ENCODE measurements around the gene PEX14. TPM values are rescaled to one million over a fixed set of nuclear protein-coding genes. Genes with fewer than 3 reads are reported as not detected.

The PEX14 gene
- total RNA-seq, 5 donors from 2014 or later (not counting 1 experiment from before 2014, with no cell fraction given) = 22.3 to 24.5 (median 22.7) TPM

DNA sequence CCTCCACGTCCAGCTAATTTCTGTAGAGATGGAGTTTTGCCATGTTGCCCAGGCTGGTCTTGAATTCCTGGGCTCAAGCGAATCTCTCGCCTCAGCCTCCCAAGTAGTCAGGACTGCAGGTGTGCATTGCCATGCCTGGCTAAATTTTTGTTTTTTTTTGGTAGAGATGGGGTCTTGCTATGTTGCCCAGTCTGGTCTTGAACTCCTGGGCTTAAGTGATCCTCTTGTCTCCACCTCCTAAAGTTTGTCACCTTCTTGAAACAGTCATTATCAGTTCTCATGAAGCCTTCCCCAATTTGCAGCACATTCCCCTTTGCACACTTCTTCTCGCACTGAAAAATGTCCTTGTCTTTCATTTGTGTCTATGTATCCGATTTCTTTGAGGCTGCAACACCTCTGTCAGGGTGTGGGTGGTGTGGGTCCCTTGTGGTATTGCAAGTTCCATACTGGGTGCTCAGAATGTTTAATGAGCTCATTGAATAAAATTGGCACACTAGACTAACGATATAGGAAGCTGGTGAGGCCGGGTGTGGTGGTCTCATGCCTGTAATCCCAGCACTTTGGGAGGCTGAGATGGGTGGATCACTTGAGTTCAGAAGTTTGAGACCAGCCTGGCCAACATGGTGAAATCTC, 27.8 kb upstream of the PEX14 start:
- no peak overlapping the region for H3K27ac ChIP-seq (ENCODE audit: low read length)
- ChIA-PET POLR2A (no interaction called here), CTCF (no interaction called here)
- no peak overlapping the region for H3K27ac Mint-ChIP-seq
- no peak for ATAC-seq (replicated peaks in 1 of 4)
- H3K4me3 Mint-ChIP-seq = no peak overlapping the region
- H3K4me1 Mint-ChIP-seq = no peaks in the 10 kb centered on the region
- H3K27me3 Mint-ChIP-seq = peaks cover 0 to 3% of the 10 kb centered on the region in 2 donors
- no peaks in the 10 kb centered on the region for H3K9me3 ChIP-seq
- H3K4me1 ChIP-seq (ENCODE audit: control insufficient read depth in 1 of 2, extremely low read depth in 1 of 2, insufficient read depth in 2 of 2, low read length in 2 of 2) = no peaks in the 10 kb centered on the region
- WGBS (ENCODE audit: insufficient coverage) = 90% methylated on average over 2 of the region's 7 CpGs
- peaks cover 2% of the 10 kb centered on the region for H3K36me3 Mint-ChIP-seq
- DNase-seq = no peak
- no peaks in the 10 kb centered on the region for H3K9me3 Mint-ChIP-seq
- peaks cover 0 to 10% of the 10 kb centered on the region in 2 experiments for H3K27me3 ChIP-seq (replicated peaks in 1 of 2; ENCODE audit: control insufficient read depth in 2 of 2, extremely low read depth in 1 of 2, insufficient read depth in 2 of 2, low read length in 1 of 2)
- no peaks in the 10 kb centered on the region for H3K36me3 ChIP-seq (ENCODE audit: control insufficient read depth in 2 of 2, extremely low read depth in 1 of 2, insufficient read depth in 1 of 2, low read length in 1 of 2)
- no peak overlapping the region for H3K4me3 ChIP-seq (ENCODE audit: control insufficient read depth in 1 of 2, extremely low read depth in 1 of 2, low read length in 1 of 2)

DNA sequence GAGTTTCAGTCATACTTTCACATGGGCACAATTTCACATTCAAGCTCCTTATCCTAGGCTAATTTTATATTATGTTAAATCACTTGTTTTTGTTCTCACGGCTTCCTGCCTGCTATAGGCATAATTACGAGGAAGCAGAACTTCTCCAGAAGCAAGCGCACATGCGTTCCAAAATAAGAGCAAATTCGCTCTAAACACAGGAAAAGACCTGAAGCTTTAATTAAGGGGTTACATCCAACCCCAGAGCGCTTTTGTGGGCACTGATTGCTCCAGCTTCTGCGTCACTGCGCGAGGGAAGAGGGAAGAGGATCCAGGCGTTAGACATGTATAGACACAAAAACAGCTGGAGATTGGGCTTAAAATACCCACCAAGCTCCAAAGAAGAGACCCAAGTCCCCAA, 25.0 kb upstream of the PEX14 start, which contains the start of gene CORT:
Gene CORT, plus strand, starts transcription at position 281 of the 400 bp plus-strand sequence. CDS start 193 bp downstream, outside the sequence.
- DNase-seq (no peak), ATAC-seq (replicated peaks in 1 of 4) (no peak)
- WGBS (ENCODE audit: insufficient coverage) = 92% methylated on average over 5 of the region's 10 CpGs
- ChIA-PET CTCF (interaction anchor here in 1 of 2 donors (0.6 kb wide), 2 partner anchors 36 to 347 kb away, joined by 4 to 6 read pairs; no protein-coding TSS in a partner anchor), POLR2A (no interaction called here)
- Histone ChIP-seq H3K36me3 (ENCODE audit: control insufficient read depth in 2 of 2, extremely low read depth in 1 of 2, insufficient read depth in 1 of 2, low read length in 1 of 2) (no peaks in the 10 kb centered on the region), H3K27ac (ENCODE audit: low read length) (no peak within 1 kb of the TSS), H3K4me3 (ENCODE audit: control insufficient read depth in 1 of 2, extremely low read depth in 1 of 2, low read length in 1 of 2) (no peak within 1 kb of the TSS), H3K4me1 (ENCODE audit: control insufficient read depth in 1 of 2, extremely low read depth in 1 of 2, insufficient read depth in 2 of 2, low read length in 2 of 2) (no peaks in the 10 kb centered on the region), H3K9me3 (no peaks in the 10 kb centered on the region), H3K27me3 (replicated peaks in 1 of 2; ENCODE audit: control insufficient read depth in 2 of 2, extremely low read depth in 1 of 2, insufficient read depth in 2 of 2, low read length in 1 of 2) (peaks cover 0 to 10% of the 10 kb centered on the region in 2 experiments)
- H3K27ac Mint-ChIP-seq = no peak within 1 kb of the TSS
- H3K27me3 Mint-ChIP-seq = peaks cover 0 to 3% of the 10 kb centered on the region in 2 donors
- no peaks in the 10 kb centered on the region for H3K4me1 Mint-ChIP-seq
- no peak within 1 kb of the TSS for H3K4me3 Mint-ChIP-seq
- H3K9me3 Mint-ChIP-seq = no peaks in the 10 kb centered on the region
- peaks cover 2% of the 10 kb centered on the region for H3K36me3 Mint-ChIP-seq

DNA sequence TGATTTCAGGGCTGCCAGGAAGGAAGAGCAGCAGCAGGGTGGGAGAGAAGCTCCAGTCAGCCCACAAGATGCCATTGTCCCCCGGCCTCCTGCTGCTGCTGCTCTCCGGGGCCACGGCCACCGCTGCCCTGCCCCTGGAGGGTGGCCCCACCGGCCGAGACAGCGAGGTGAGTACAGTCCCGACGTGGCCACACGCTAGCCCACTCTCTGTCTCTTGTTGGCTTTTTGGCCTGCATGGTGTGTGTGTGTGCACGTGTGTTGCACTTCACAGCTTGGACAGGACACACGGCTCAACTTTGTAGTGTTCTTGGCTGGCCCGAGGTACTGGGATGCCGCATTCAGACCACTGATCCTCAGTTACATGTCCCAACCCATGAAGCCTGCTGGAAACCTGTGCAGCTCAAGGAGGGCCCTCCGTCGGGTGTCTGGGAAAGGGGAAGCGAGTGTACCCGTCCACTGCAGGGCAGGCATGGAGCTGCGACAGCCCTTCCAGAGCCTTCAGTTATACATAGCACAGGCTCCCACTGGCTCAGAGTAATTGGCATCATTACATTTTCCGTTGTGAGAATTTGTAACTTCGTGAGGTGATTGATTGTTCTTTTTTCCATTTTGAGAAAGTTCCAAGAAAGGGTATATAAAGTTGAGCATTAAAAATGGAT, 24.5 kb upstream of the PEX14 start:
- CTCF ChIA-PET = no interaction called here
- Mint-ChIP-seq H3K36me3 (peaks cover 2% of the 10 kb centered on the region), H3K27ac (no peak overlapping the region), H3K4me1 (no peaks in the 10 kb centered on the region), H3K9me3 (no peaks in the 10 kb centered on the region), H3K27me3 (peaks cover 0 to 3% of the 10 kb centered on the region in 2 donors), H3K4me3 (no peak overlapping the region)
- ATAC-seq (replicated peaks in 1 of 4) (no peak), DNase-seq (no peak)
- POLR2A ChIA-PET = no interaction called here
- Histone ChIP-seq H3K4me3 (ENCODE audit: control insufficient read depth in 1 of 2, extremely low read depth in 1 of 2, low read length in 1 of 2) (no peak overlapping the region), H3K9me3 (no peaks in the 10 kb centered on the region), H3K4me1 (ENCODE audit: control insufficient read depth in 1 of 2, extremely low read depth in 1 of 2, insufficient read depth in 2 of 2, low read length in 2 of 2) (no peaks in the 10 kb centered on the region), H3K27me3 (replicated peaks in 1 of 2; ENCODE audit: control insufficient read depth in 2 of 2, extremely low read depth in 1 of 2, insufficient read depth in 2 of 2, low read length in 1 of 2) (peaks cover 0 to 10% of the 10 kb centered on the region in 2 experiments), H3K36me3 (ENCODE audit: control insufficient read depth in 2 of 2, extremely low read depth in 1 of 2, insufficient read depth in 1 of 2, low read length in 1 of 2) (no peaks in the 10 kb centered on the region), H3K27ac (ENCODE audit: low read length) (no peak overlapping the region)
- 96% methylated on average over 17 of the region's 21 CpGs for whole genome bisulfite sequencing (ENCODE audit: insufficient coverage)

DNA sequence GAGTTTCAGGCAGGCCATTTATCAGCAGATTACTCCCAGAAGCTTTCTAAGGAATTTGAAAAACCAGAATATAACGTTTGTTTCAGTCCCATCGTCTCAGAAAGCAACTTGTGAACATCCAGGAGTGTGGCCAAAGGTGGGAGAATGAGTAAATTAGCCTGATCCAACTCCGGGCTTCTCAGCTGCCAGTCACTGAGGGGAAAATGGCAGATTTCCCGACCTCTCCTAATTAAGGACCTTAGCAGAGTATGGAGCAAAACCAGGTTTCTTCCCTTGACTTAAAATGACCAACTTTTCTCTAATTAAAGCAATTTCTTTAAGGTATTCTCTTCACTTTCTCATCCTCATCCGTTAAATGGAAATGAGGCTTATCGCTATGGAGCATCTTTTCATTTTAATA, 23.9 kb upstream of the PEX14 start:
- DNase-seq = no peak
- no peaks in the 10 kb centered on the region for H3K4me1 Mint-ChIP-seq
- POLR2A ChIA-PET = no interaction called here
- CTCF ChIA-PET = no interaction called here
- peaks cover 0 to 10% of the 10 kb centered on the region in 2 experiments for H3K27me3 ChIP-seq (replicated peaks in 1 of 2; ENCODE audit: control insufficient read depth in 2 of 2, extremely low read depth in 1 of 2, insufficient read depth in 2 of 2, low read length in 1 of 2)
- no peaks in the 10 kb centered on the region for H3K4me1 ChIP-seq (ENCODE audit: control insufficient read depth in 1 of 2, extremely low read depth in 1 of 2, insufficient read depth in 2 of 2, low read length in 2 of 2)
- H3K36me3 Mint-ChIP-seq = peaks cover 2% of the 10 kb centered on the region
- ATAC-seq (replicated peaks in 1 of 4) = no peak
- H3K4me3 ChIP-seq (ENCODE audit: control insufficient read depth in 1 of 2, extremely low read depth in 1 of 2, low read length in 1 of 2) = no peak overlapping the region
- H3K27ac Mint-ChIP-seq = no peak overlapping the region
- no peak overlapping the region for H3K4me3 Mint-ChIP-seq
- H3K9me3 ChIP-seq = no peaks in the 10 kb centered on the region
- no CpG with 5 or more reads among the region's 6 CpGs for WGBS (ENCODE audit: insufficient coverage)
- no peaks in the 10 kb centered on the region for H3K9me3 Mint-ChIP-seq
- no peak overlapping the region for H3K27ac ChIP-seq (ENCODE audit: low read length)
- peaks cover 0 to 3% of the 10 kb centered on the region in 2 donors for H3K27me3 Mint-ChIP-seq
- no peaks in the 10 kb centered on the region for H3K36me3 ChIP-seq (ENCODE audit: control insufficient read depth in 2 of 2, extremely low read depth in 1 of 2, insufficient read depth in 1 of 2, low read length in 1 of 2)

DNA sequence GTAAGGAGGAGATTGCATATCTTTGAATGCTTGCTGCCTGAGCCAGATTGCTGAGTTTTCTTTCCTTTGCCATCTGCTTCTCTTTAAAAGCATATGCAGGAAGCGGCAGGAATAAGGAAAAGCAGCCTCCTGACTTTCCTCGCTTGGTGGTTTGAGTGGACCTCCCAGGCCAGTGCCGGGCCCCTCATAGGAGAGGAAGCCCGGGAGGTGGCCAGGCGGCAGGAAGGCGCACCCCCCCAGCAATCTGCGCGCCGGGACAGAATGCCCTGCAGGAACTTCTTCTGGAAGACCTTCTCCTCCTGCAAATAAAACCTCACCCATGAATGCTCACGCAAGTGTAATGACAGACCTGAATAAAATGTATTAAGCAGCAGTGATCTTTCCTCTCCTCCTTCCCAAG, 23.5 kb upstream of the PEX14 start:
- Mint-ChIP-seq H3K36me3 (peaks cover 5% of the 10 kb centered on the region), H3K9me3 (no peaks in the 10 kb centered on the region), H3K4me3 (no peak overlapping the region), H3K27ac (no peak overlapping the region), H3K4me1 (no peaks in the 10 kb centered on the region), H3K27me3 (peaks cover 0 to 3% of the 10 kb centered on the region in 2 donors)
- no peak for ATAC-seq (replicated peaks in 1 of 4)
- Histone ChIP-seq H3K4me3 (ENCODE audit: control insufficient read depth in 1 of 2, extremely low read depth in 1 of 2, low read length in 1 of 2) (no peak overlapping the region), H3K36me3 (ENCODE audit: control insufficient read depth in 2 of 2, extremely low read depth in 1 of 2, insufficient read depth in 1 of 2, low read length in 1 of 2) (no peaks in the 10 kb centered on the region), H3K4me1 (ENCODE audit: control insufficient read depth in 1 of 2, extremely low read depth in 1 of 2, insufficient read depth in 2 of 2, low read length in 2 of 2) (no peaks in the 10 kb centered on the region), H3K27ac (ENCODE audit: low read length) (no peak overlapping the region), H3K9me3 (no peaks in the 10 kb centered on the region), H3K27me3 (replicated peaks in 1 of 2; ENCODE audit: control insufficient read depth in 2 of 2, extremely low read depth in 1 of 2, insufficient read depth in 2 of 2, low read length in 1 of 2) (peaks cover 0 to 10% of the 10 kb centered on the region in 2 experiments)
- CTCF ChIA-PET = interaction anchor here in 1 of 2 donors (0.9 kb wide), 1 partner anchor 9 kb away, joined by 3 read pairs; no protein-coding TSS in a partner anchor
- WGBS (ENCODE audit: insufficient coverage) = 30% methylated on average over 4 of the region's 10 CpGs
- DNase-seq = no peak
- POLR2A ChIA-PET = no interaction called here

DNA sequence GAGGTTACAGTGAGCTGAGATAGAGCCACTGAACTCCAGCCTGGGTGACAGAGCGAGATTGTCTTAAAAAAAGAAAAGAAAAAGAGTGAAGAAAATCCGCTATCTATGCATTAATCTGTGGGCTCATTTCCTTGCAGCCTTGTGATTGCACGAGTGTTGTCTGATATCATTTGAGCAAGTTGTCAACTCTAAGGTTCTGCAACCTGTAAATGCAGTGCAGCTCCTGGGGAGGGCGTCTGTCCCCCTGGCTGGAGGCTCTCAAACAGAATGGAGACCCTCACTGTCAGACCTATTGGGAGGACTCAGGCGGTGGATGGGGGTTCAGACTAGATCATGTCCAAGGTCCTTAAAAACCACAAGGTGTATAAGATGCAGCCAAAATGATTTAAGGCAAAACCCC, 18.7 kb upstream of the PEX14 start:
- Histone ChIP-seq H3K27me3 (replicated peaks in 1 of 2; ENCODE audit: control insufficient read depth in 2 of 2, extremely low read depth in 1 of 2, insufficient read depth in 2 of 2, low read length in 1 of 2) (no peaks in the 10 kb centered on the region), H3K27ac (ENCODE audit: low read length) (no peak overlapping the region), H3K36me3 (ENCODE audit: control insufficient read depth in 2 of 2, extremely low read depth in 1 of 2, insufficient read depth in 1 of 2, low read length in 1 of 2) (peaks cover 0 to 4% of the 10 kb centered on the region in 2 donors), H3K4me1 (ENCODE audit: control insufficient read depth in 1 of 2, extremely low read depth in 1 of 2, insufficient read depth in 2 of 2, low read length in 2 of 2) (peaks cover 0 to 6% of the 10 kb centered on the region in 2 experiments), H3K9me3 (no peaks in the 10 kb centered on the region), H3K4me3 (ENCODE audit: control insufficient read depth in 1 of 2, extremely low read depth in 1 of 2, low read length in 1 of 2) (no peak overlapping the region)
- Mint-ChIP-seq H3K9me3 (no peaks in the 10 kb centered on the region), H3K4me3 (no peak overlapping the region), H3K27me3 (no peaks in the 10 kb centered on the region), H3K4me1 (peaks cover 0 to 11% (median 10%) of the 10 kb centered on the region in 3 donors), H3K36me3 (peaks cover 4% of the 10 kb centered on the region), H3K27ac (no peak overlapping the region)
- ChIA-PET CTCF (interaction anchor here (0.6 to 1.3 kb wide), 4 partner anchors 26 to 549 kb away, joined by 3 to 5 read pairs (median 4); partner anchors contain the start of gene CENPS (in 1 of the 2)), POLR2A (interaction anchor here in 1 of 2 donors (0.6 kb wide), 2 partner anchors 236 to 486 kb away, joined by 6 to 7 read pairs; no protein-coding TSS in a partner anchor)
- ATAC-seq (replicated peaks in 1 of 4) = no peak
- WGBS (ENCODE audit: insufficient coverage) = 72% methylated on average over 2 of the region's 5 CpGs
- DNase-seq = no peak

Data from T-cell (primary cell).